Prostate gland (tissue), 2 donors: ENCODE data around the gene BRINP2. TPM values are rescaled to one million over a fixed set of nuclear protein-coding genes. Genes with fewer than 3 reads are reported as not detected.

ENCODE experiments used
- DNase-seq: peaks from one replicate; pipeline ENCODE4 v3.0.0-alpha.2; 2019; ENCODE audit warnings: low spot score
- H3K27ac ChIP-seq, 2 donors: fragments of 200-600 bp; sonication (generic); 2 replicates each; pipeline ENCODE4 v1.5.1; 2017 to 2019
- H3K27me3 ChIP-seq: fragments of 200-600 bp; sonication (generic); replicated peaks from 2 replicates; pipeline ENCODE4 v1.5.1; 2019; ENCODE audit not compliant: insufficient read depth
- H3K36me3 ChIP-seq, 2 donors: fragments of 200-600 bp; sonication (generic); 1 replicate in 1 of 2; 2 replicates in 1 of 2; pipeline versions ENCODE4 v1.5.1 to v1.8.1; 2017 to 2019
- H3K4me1 ChIP-seq: fragments of 200-600 bp; sonication (generic); replicated peaks from 2 replicates; pipeline ENCODE4 v1.5.1; 2019
- H3K4me3 ChIP-seq, 2 donors: fragments of 200-600 bp; sonication (generic); 2 replicates each; pipeline ENCODE4 v1.5.1; 2017 to 2019
- H3K9me3 ChIP-seq: fragments of 200-600 bp; sonication (generic); 2 replicates; pipeline ENCODE4 v1.5.1; 2017
- POLR2A ChIP-seq: fragments of 450-650 bp; IDR thresholded peaks from one replicate; pipeline ENCODE4 v1.6.1; 2016; ENCODE audit warnings: antibody characterized with exemption, mild to moderate bottlenecking
- POLR2AphosphoS5 ChIP-seq: sonication (generic); formaldehyde crosslinking; IDR thresholded peaks from one replicate; pipeline ENCODE4 v1.6.1; 2017; ENCODE audit warnings: antibody characterized with exemption
- WGBS: methylation state at CpG from one replicate; pipeline ENCODE4 v1.1.5; 2018; 5-methylcytosine and 5-hydroxymethylcytosine counted together
- intact Hi-C: fragments of 100-400 bp; cut with DNase I; formaldehyde crosslinking; loops from one replicate; pipeline ENCODE4 v1.14.2; 2022
- total RNA-seq, 2 donors: library from RNA; depleted of rRNA; stranded (reverse); fragments of >200 nt; gene quantifications; one replicate each; pipeline ENCODE4 v1.1.0, GENCODE V29; 2016
- TF ChIP-seq, protein P1 (sequence below), 4 experiments: fragments of 200-600 bp in 2 of 4; fragments of 450-650 bp in 2 of 4; sonication (generic) in 2 of 4; IDR thresholded peaks; 1 replicate in 3 of 4; 2 replicates in 1 of 4; pipeline ENCODE4 v1.5.1; 2016 to 2019; ENCODE audit warnings: antibody characterized with exemption in 4 of 4, mild to moderate bottlenecking in 2 of 4, moderate library complexity in 2 of 4

Gene BRINP2
- total RNA-seq, 2 donors from 2014 or later = 2.3 TPM; not detected in 1

DNA sequence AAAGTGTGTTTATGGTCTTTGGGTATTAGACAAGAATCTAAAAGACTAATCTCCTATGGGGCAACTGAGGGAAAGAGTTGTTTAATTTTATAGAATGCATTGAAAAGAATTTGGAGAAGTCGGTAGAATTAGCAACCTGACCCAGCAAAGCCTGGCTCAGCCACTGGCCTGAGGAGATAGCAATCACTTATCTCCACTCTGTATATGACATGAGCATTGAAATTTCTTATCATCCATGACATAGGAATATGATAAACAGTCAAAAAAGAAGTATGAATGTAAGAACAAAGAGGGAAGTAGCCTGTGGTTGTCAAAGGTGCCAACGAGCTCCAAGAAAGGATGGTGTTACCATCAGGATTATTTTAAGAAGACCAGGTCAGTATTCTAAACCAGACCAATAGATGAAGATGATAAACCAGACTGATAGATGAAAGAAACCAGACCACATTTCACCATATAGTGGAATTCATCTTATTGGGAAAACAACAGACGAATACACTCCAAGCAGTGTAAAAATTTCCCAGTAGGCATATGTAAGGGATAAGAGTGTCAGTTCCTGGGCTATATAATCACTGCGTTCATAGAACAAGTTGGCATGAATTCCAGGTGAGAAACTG, 42.0 kb upstream of the BRINP2 start:
- 83% methylated on average over 4 of the region's 4 CpGs for WGBS
- Histone ChIP-seq H3K4me3 (no peak overlapping the region), H3K9me3 (no peaks in the 10 kb centered on the region), H3K27ac (no peak overlapping the region), H3K27me3 (no peaks in the 10 kb centered on the region), H3K36me3 (no peaks in the 10 kb centered on the region), H3K4me1 (no peaks in the 10 kb centered on the region)
- no peak for DNase-seq
- TF ChIP-seq POLR2AphosphoS5 (no peak), POLR2A (no peak)
- TF ChIP-seq, protein P1, sequence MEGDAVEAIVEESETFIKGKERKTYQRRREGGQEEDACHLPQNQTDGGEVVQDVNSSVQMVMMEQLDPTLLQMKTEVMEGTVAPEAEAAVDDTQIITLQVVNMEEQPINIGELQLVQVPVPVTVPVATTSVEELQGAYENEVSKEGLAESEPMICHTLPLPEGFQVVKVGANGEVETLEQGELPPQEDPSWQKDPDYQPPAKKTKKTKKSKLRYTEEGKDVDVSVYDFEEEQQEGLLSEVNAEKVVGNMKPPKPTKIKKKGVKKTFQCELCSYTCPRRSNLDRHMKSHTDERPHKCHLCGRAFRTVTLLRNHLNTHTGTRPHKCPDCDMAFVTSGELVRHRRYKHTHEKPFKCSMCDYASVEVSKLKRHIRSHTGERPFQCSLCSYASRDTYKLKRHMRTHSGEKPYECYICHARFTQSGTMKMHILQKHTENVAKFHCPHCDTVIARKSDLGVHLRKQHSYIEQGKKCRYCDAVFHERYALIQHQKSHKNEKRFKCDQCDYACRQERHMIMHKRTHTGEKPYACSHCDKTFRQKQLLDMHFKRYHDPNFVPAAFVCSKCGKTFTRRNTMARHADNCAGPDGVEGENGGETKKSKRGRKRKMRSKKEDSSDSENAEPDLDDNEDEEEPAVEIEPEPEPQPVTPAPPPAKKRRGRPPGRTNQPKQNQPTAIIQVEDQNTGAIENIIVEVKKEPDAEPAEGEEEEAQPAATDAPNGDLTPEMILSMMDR (IDR thresholded peaks at IDR 0.05) = no peak
- intact Hi-C loops = no loop called here

DNA sequence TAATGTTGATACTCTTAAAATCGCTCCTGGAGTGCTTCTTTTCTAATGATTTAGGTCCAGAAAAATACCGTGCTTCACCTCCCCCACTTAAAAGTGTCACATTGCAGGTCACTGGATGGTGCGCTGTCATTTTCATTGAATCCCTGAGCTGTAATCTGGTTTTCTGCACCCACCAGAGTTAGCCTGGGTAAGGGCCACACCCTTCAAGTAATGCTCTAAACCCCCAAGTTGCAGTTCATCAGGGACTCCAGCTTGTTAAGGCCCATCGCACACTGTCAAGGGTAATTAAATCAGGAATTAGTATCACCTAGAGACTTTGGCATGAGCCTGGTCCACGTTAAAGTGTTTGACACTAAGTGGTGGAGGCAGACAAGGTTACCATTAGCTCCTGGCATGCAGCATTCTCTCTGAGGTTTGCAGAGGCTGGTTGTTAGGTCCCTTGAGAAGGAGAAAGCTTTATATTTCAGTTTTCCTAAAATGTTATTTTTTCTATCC, 40.3 kb upstream of the BRINP2 start:
- Histone ChIP-seq H3K27ac (no peak overlapping the region), H3K9me3 (no peaks in the 10 kb centered on the region), H3K27me3 (no peaks in the 10 kb centered on the region), H3K4me3 (no peak overlapping the region), H3K36me3 (no peaks in the 10 kb centered on the region), H3K4me1 (no peaks in the 10 kb centered on the region)
- intact Hi-C loops = no loop called here
- no peak for DNase-seq
- TF ChIP-seq, protein P1 (IDR thresholded peaks at IDR 0.05) = no peak
- TF ChIP-seq POLR2A (no peak), POLR2AphosphoS5 (no peak)
- 71% methylated on average over 5 of the region's 5 CpGs for WGBS

DNA sequence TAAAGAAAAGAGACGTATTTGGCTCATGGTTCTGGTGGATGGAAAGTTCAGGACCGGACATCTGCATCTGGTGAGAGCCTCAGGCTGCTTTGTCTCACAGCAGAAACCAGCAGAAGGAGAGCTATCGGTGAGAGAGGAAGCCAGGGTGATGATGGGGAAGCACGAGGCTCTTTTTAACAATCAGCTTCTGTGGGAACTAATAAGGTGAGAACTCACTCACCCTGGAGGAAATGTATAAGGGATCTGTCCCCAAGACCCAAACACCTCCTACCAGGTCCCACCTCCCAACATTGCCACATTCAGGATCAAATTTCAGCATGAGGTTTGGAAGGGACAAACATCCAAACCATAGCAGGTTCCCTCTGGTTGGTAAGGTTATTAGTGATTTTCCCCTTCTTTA, 39.0 kb upstream of the BRINP2 start:
- TF ChIP-seq POLR2A (no peak), POLR2AphosphoS5 (no peak)
- TF ChIP-seq, protein P1 (IDR thresholded peaks at IDR 0.05) = no peak
- DNase-seq = no peak
- 67% methylated on average over 4 of the region's 4 CpGs for WGBS
- Histone ChIP-seq H3K36me3 (no peaks in the 10 kb centered on the region), H3K27ac (no peak overlapping the region), H3K9me3 (no peaks in the 10 kb centered on the region), H3K27me3 (no peaks in the 10 kb centered on the region), H3K4me3 (no peak overlapping the region), H3K4me1 (no peaks in the 10 kb centered on the region)
- intact Hi-C loops = no loop called here

DNA sequence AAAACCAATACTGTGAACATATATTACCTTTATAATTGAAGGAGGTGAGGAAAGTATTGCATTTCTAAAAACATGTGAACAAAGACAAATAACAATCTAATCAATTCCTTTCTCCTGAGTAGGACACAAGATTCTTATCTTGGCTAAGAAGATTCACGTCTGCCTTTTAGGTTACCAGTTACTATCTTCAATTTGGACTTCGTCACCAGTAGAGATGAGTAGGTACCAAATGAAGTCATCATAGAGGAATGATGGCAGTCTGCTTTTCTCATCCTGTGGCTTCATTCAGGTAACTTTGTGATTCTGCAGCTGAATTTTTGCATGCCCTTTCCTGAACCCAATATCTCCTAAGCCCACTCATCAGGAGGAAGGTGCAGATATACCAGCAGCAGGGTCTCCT, 38.6 kb upstream of the BRINP2 start:
- H3K4me3 ChIP-seq = no peak overlapping the region
- DNase-seq = no peak
- intact Hi-C loops = no loop called here
- H3K9me3 ChIP-seq = no peaks in the 10 kb centered on the region
- WGBS = 65% methylated on average over 2 of the region's 2 CpGs
- no peaks in the 10 kb centered on the region for H3K36me3 ChIP-seq
- no peaks in the 10 kb centered on the region for H3K4me1 ChIP-seq
- H3K27ac ChIP-seq = no peak overlapping the region
- H3K27me3 ChIP-seq = no peaks in the 10 kb centered on the region
- no peak for TF ChIP-seq POLR2AphosphoS5

DNA sequence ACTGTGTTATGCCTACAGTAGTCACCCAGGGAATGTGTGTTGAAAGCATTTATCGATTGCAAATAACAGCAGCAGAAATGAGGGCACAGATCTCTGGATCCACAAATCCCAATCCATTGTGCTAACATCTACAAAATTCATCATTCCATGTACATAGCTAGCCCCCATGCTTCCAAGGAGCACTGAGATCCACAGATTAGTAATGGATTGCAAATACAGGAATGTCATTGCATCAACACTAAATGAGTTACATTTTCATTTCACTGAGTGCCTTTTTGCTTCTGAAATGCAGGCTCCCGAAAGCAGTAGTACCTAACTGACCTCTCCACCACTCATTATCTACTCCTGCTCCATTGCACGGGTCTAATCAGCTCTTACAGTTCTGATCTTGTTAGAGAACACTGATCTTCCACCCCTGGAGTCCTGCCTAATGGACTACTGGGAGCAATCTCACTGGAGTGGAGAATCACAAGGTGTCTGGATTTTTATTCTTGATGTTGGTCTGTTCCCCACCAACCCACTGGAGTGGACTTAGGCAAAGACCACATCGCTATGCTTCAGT, 36.7 kb upstream of the BRINP2 start:
- 87% methylated on average over 4 of the region's 4 CpGs for WGBS

More for the DNA sequence above, 36.7 kb upstream of the BRINP2 start:
- Histone ChIP-seq H3K27me3 (no peaks in the 10 kb centered on the region), H3K27ac (no peak overlapping the region), H3K36me3 (no peaks in the 10 kb centered on the region), H3K4me3 (no peak overlapping the region), H3K4me1 (no peaks in the 10 kb centered on the region), H3K9me3 (no peaks in the 10 kb centered on the region)
- TF ChIP-seq POLR2AphosphoS5 (no peak), POLR2A (no peak)
- TF ChIP-seq, protein P1 (IDR thresholded peaks at IDR 0.05) = no peak
- intact Hi-C loops = no loop called here
- DNase-seq = no peak
